NCI-H146 treated with DMSO at 0.1 percent for 48 hours (cell line): ENCODE results near the gene RABAC1.
A peak's percentile ranks its signal among the peaks of the same experiment; 100 is the strongest.

Experiments used
- DNase-seq: peaks from one replicate; lab custom pipeline; 2025; ENCODE audit not compliant: unreplicated experiment; lab: John Stamatoyannopoulos, UW

The RABAC1 gene

DNA sequence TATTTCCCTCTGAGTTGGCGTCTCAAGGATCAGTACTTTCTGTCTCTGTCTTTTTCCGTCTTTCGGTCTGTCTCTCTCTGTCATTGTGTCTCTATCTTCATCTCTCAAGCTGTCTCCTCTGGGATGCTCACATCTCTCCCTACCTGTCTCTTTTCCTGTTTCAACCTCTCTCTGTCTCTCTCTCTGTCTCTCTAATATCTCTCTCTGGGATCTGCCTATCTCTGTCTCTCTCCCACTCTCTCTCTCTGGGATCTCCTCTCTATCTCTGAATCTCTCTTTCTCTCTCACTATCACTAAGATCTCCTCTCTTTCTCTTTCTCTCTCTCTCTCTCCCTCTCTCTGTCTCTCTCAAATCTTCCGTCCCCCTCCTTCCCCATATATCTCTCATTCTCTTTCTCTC, 30.9 kb upstream of the RABAC1 start:
- no peak for DNase-seq

DNA sequence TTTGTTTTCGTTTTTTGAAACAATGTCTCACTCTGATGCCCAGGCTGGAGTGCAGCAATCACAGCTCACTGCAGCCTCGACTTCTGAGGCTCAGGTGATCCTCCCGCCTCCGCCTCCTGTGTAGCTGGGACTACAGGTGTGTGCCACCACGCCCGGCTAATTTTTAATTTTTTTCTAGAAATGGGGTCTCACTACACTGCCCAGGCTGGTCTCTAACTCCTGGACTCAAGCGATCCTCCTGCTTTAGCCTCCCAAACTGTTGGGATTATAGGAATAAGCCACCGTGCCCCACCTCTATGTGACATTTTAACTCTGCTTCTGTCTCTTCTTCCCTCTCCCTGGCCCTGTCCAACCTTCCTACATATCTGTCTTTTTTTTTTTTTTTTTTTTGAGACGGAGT, 29.8 kb upstream of the RABAC1 start:
- no peak for DNase-seq

DNA sequence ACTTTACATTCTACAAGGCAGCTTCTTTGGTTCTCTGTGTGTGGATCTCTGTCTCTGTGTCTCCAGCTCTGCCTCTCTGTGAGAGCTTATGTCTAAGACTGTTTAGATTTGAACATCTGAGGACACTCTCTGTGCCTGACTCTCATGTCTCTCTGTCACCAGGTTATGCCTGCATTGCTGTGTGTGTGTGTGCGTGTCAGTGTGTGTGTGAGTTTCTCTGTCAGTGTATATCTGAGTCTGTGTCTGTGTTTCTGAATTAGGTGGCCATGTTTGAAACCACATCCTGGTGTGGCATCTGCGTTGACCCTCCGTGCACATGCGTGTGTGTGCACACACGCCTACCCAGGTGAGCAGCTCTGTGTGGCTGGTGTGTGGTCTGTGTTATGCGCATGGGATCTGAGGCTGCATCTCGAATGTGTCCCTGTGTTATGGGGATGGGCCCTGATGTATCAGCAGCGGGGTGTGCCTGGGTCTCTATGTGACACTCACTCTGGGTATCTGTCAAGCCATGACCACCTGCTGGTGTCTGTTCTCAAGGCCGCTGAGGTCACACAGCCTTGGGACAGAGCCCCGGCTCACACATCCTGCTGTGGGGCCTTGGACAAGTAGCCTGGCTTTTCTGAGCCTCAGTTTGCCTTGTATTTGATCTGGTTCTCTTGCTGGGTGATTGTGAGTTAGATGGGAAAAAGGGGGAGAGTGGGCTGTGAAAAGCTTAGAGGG, 28.2 kb upstream of the RABAC1 start:
- no peak for DNase-seq

DNA sequence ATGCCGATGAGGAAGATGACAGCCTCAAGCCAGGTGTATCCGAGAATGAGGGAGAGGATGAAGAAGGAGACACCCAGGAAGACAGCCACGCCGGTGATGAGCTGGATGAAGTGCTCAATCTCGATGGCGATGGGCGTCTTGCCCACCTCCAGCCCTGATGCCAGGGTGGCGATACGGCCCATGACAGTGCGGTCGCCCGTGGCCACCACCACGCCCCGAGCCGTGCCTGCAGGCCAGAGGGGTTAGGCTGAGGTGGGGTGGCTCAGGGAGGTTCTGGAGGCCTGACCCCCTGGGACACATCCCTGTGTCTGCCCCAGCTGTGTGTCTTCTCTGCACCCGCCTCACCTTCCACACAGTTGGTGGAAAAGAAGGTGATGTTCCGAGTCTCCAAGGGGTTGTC, 25.8 kb upstream of the RABAC1 start:
- no peak for DNase-seq

DNA sequence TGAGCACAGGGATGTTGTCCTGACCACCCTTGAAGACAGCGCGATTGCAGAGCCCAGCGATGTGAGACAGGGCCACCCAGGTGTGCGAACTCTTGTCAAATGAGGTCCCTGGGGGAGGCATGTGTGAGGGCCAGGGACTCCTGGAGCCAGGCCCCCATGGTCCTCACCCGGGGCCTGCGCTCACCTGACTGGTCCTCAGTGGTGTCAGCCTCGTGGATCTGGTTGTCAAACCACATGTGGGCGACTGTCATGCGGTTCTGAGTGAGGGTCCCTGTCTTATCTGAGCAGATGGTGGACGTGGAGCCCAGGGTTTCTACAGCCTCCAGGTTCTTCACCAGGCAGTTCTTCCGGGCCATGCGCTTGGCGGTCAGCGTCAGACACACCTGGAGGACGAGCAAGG, 22.6 kb upstream of the RABAC1 start:
- no peak for DNase-seq

DNA sequence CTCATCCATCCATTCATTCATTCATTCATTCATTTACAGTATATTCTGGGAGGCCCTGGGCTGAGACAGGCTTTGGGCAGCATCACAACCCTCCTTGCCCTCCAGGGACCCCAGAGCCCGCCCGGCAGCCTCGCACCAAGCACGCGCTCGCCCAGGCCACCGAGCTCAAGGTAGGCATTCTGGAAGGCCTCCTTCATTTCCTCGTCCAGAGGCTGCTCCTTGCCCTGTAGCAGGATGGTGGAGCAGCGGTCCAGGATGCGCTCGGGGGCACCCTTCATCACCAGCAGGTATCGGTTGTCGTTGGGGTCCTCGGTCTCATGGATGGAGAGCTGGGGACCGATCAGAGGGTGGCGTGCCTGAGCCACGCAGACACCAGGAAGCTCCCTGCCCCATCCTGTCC, 19.3 kb upstream of the RABAC1 start:
- DNase-seq = no peak

DNA sequence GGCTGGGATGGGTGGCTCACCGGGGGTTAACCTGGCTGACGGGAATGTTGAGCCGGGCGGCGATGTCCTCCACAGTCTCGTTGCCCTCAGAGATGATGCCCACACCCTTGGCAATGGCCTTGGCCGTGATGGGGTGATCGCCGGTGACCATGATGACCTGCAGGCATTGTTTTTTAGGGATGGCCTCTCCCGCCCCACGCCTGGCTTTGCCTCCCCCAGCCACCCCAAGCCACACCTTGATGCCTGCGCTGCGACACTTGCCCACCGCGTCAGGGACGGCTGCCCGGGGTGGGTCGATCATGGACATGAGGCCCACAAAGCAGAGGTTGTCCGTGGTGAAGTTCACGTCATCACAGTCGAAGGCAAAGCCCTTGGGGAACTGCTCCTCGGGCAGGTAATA, 18.8 kb upstream of the RABAC1 start:
- DNase-seq = no peak

DNA sequence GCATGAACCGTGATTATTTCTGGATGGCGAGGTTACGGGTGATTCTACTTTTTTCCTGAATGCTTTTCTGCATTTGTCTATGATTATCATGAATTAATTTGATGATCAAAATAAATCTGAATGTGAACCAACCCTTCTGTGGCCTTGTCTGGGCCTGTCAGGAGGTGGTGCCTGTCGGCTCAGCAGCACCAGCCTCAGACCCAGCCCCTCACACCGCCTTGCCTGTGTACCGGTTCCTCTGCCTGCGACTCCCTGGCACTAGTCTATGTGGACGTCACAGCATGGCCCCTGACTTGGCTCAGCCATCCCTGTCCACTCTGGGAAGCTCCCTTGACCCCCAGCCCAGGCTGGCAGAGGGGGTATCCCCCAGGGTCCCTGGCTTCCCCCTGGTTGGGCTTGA, 15.5 kb upstream of the RABAC1 start:
- no peak for DNase-seq

DNA sequence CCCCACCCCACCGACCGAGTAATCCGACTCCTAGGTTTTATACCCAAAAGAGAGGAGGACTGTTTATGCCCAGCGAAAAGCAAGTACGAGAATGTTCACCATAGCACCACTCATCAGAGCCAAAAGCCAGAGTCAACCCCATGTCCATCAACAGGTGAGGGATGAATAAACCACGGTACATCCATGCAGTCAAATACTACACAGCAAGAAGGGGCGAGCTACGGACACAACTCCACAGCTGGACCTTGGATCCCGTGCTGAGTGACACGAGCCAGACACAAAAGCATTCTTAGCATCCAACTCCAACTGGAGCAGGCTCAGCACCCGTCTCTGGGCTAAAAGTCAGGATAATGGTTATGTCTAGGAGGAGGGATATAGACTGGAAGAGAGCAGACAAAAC, 12.2 kb upstream of the RABAC1 start:
- no peak for DNase-seq

DNA sequence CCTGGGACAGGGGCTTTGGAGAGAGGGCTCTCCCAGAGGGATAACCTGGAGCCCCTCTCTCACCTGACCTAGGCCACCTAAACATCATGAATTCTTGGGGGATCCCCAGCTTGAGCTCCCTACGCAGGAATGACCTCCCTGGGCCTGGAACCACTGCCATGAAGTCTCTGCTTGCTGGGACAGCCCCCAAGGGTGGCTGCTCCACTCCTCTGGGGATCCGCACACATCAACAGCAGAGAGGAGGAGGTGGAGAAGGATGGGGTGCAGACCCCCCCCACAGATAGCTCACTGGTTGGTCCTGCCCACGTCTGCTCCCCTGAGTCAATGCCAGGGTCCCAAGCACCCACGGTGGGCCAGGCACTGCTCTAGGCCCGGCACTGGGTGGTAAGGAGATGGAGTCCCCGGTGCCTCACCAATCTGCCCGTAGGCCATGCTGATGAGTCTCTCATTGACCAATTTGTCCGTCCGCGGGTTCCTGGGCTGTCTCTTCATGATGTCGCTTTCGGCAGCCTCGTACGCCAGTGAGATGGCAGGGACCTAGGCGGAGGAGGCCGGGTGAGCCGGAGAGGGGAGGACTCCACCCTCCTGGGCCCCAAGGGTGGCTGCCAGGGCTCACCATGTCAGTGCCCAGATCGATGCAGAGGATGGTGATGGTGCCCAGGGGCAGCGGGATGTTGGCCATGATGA, 10.8 kb upstream of the RABAC1 start:
- no peak for DNase-seq

DNA sequence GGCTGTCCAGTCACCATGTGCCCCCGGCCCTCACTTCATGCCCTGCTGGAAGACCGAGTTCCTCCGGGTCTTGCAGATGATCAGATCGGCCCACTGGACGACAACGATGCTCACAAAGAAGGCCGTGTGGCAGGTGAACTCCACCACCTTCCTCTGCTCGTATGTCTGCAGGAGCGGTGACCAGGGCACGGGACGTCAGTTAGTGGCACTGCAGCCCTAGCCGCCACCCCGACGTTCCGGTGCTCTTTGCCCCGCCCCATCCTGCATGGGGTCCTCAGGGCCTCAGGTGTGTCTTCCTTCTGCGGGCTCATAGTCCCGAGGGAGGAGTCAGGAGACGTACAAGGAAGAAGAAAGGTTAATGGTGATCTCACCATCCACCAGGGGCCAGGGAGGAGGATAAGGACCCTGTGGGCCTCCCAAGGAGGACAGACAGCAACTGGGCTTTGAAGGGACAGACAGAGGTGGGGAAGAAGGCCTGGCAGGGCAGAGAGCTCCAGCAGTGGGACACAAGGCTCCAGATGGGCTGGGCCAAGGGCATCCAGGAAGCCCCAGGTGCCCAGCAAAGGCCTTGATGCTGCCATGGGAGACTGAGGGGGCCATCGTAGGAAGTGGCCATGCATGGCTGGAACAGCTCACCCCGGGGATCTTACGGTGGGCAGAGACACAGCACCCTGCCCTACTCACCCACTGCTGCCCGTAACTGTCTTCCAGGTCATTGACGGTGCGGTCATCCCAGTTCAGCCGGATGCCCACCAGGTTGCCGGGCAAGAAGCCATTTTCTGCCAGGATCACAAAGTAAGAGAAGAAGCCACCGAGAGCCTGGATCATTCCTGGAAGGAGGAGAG, 9.9 kb upstream of the RABAC1 start:
- no peak for DNase-seq

DNA sequence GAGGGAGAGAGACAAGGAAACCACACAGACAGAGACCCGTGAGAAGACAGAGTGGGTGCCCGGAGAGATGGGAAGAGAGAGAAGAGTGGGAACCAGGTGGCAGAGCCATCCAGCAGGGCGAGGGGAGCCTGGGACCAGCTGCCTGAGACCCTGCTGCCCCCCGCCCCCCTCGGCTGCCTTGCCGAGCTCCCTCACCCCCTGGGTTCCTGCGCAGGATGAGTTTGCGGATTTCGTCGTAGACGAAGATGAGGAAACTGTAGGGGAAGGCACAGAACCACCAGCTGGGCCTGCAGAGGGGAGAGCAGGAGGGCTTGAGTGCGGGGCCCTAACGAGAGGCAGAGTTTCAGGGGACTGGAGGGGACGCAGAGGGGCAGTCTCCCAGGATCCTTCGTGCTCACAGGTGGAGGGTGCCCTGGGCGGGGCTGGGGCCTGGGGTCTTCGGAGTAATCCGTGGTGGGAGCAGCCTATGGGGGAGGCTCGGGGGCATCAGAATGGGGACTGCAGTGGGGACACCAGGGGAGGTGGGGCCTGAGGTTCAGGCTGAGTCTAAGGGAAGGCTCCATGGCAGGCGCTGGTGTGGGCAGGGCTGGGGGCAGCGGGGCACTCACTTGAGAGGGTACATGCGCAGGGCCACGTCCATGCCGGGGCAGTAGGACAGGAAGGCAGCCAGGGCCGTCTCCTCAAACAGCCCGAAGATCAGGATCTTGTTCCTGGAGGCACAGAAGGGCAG, 8.1 kb upstream of the RABAC1 start:
- DNase-seq = no peak

DNA sequence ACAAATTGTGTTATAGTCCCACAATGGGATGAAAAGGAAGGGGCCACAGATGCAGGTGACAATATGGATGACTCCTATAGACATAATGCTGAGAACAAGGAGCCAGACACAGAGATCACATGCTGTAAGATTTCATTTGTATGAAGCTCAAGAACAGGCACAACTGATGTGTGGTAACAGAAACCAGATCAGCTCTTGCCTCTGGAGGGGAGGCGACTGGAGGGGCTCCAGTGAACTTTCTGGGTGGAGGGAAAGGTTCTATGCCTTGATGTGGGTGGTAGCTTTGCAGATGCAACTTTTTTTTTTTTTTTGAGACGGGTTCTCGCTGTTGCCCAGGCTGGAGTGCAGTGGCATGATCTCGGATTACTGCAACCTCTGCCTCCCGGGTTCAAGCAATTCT, 6.0 kb upstream of the RABAC1 start:
- no peak for DNase-seq

DNA sequence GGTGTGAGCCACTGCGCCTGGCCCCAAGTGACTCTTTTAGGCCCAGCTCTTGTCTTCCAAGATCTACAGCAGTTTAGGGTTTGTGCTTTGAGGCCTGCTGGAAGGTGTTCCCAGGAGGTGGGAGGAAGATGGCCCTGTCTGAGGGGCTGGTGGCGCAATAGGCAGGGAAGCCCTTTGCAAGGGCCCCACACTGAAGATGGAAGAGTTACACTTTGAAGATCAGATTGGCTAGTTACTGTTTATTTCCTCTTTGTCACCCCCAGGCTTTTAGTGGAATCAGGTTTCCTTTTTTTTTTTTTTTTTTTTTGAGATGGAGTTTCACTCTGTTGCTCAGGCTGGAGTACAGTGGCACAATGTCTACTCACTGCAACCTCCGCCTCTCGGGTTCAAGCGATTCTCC, 1.9 kb upstream of the RABAC1 start:
- no peak for DNase-seq

DNA sequence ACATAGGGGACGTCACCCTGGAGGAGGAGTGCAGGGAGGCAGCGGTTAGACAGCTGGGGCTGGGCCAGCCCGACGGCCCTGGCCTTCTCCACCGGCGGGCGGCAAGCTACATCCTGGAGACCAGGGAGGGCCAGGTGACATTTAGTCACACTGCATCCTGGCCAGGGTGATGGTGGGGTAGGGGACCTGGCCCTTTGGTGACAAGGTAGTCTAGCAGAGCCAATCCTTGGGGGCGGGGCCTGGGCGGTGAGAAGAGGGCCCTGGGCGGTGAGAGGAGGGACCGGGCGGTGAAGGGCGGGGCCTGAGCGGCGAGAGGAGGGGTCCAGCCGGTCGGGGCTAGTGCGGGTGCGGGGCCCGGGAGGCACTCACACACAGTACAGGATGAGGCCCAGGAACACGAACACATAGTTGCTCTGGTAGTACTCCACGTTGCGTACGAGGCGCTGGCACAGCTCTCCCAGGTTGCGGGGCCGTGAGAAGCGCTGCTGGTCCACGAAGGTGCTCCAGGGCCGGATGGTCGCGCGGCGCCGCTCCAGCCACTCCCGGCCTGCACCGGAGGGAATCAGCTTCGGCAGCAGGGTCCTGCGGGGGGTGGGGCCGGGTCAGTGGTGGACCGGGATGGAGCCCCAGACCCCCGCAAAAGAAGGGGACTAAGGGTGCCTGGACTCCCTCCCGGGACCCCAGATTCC, 610 bp downstream of the RABAC1 start:
- DNase-seq = peak; percentile 71

DNA sequence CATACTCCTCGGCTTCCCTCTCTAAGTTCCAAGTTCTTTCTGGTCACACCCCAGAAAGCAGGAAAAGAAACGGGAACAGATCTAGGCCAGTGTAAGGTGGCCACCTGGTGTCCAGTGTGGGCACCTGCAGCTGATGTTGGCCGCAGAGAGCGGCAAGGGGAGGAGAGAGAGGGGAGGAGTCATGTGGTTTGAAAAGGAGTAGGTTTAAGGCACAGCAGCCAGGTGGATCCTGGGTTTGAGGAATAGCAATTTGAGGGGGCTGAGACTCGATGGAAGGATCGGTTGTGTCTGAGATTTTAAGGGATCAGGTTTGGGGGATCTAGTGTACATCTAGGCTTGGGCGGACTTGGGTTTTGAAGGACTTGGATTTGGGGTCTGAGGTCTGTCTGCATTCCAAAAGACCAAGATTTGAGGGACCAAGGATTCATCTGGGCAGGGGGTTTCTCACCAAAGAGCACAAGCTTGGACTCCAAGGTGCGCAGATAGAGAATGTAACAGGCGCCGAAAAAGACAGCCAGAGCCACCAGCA, 1.2 kb downstream of the RABAC1 start:
- DNase-seq = peak; percentile 92

DNA sequence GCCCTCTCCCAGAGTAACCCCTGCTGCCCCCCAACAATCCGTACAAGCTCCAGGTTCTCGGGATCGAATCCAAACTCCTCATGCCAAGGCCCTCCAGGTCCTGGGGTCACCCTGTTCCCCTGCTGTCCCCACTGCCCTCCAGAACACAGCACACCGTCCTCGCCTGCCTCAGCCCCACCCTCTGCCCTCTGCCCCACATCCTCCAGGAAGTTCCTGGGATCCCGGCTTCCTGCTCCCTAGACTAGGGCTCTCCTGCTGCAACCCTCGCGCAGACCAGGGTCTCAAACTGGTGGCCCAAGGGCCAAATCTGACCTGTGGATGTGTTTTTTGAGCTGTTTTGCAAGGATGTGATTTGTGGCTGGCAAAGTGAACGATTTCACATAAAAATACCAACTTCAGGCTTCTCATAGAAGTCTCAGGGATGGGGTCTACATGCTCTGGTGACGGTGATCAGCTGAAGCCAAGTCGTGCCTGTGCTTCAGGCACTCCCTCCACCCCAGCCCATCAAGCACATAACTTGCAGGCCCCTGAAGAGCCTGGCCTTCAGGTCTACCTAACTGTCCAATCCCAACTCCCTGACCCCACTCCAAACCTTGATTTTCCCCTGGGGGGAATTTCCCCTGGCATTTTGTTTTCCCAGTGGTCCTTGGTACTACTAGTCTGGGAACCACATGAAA, 1.8 kb downstream of the RABAC1 start:
- no peak for DNase-seq

DNA sequence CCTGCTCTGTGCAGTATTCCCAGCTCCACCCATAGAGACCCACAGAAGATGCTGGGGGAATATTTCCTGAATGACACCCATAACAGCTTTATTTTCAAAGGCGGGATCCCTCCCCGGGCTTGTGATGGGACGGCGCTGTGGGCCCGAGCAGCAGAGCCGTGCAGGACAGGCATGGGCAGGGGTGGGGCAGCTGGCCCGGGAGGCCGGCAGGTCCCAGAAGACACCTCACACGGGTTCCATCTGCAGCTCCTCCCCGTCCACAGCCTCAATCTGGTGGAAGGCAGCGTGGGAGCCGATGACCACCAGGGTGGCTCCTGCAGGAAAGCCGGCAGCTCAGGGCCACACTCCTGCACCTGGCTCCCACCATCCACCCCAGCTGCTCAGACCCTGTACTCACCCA, 2.5 kb downstream of the RABAC1 start:
- no peak for DNase-seq

DNA sequence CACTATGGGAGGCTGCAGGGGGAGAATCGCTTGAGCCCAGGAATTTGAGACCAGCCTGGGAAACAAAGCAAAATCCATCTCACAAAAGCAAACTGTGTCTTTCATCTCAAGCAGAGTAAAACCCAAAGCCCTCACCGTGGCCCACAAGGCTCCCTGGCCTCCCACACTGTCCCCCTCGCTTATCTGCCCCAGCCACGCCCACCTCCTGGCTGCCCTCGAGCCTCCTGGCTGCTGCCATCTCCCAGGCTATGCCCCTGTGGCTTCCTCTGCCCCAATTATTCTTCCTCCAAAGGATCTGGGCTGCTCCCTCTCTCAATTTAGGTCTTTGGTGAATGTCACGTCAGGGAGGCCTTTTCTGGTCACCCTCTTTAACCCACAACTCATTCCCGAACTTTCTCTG, 3.6 kb downstream of the RABAC1 start:
- DNase-seq = no peak

DNA sequence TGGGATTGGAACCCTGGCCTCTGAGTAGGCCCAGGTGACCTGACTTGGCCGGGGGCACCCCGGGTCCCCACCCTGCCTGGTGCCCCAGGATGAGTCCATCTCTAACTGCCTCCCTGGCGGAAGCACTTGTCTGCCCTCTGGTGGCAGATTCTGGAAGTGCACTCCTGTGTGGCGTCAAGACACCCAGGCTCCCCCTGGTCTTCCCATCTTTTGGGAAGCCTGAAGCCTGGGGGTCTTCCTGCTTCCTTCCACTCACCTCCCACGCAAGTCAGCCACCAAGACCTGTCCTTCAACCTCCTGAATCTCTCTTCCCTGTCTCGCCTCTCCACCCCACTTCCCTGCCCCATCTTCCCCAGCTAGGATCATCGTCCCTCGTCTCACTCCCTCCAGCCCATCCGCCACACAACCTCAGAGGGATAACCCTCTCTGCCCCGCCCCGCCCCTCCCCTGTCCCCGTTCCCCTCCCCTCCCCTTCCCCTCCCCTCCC, 7.4 kb downstream of the RABAC1 start:
- peak; percentile 40 for DNase-seq
